AG09309 (cell line): ENCODE measurements around the gene BTD.

Source experiments
- DNase-seq: peaks from one replicate; pipeline ENCODE4 v3.0.0-alpha.2; 2010; ENCODE audit warnings: low read depth
- H3K4me3 ChIP-seq: 2 replicates; pipeline ENCODE4 v1.5.1; 2011; ENCODE audit warnings: mild to moderate bottlenecking, low read depth, low read length, moderate library complexity; ENCODE audit not compliant: control insufficient read depth
- TF ChIP-seq, protein P1 (sequence below): IDR thresholded peaks from 2 replicates; pipeline ENCODE4 v1.5.1; 2011; ENCODE audit warnings: mild to moderate bottlenecking, low read depth, low read length, inconsistent platforms; ENCODE audit not compliant: insufficient read depth, control insufficient read depth; ENCODE audit errors: missing control alignments

BTD gene

DNA sequence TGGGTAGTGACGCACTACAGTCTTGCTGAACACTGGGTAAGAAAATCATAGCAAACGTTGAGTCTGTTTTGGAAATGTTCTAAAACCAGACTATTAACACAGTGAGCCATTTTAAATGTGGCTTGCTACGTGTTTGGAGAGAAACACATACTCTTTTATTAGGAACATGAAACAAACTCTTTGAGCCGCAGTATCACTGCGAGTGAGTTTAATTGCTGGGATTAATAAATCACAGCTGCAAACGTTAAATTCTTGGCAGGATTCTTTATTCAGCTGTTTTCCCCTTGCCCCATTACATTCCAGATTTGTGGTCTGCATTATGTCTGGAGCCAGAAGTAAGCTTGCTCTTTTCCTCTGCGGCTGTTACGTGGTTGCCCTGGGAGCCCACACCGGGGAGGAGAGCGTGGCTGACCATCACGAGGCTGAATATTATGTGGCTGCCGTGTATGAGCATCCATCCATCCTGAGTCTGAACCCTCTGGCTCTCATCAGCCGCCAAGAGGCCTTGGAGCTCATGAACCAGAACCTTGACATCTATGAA lies 33.6 kb downstream of the BTD start:
- DNase-seq, result peak; percentile 73
- TF ChIP-seq, protein P1, sequence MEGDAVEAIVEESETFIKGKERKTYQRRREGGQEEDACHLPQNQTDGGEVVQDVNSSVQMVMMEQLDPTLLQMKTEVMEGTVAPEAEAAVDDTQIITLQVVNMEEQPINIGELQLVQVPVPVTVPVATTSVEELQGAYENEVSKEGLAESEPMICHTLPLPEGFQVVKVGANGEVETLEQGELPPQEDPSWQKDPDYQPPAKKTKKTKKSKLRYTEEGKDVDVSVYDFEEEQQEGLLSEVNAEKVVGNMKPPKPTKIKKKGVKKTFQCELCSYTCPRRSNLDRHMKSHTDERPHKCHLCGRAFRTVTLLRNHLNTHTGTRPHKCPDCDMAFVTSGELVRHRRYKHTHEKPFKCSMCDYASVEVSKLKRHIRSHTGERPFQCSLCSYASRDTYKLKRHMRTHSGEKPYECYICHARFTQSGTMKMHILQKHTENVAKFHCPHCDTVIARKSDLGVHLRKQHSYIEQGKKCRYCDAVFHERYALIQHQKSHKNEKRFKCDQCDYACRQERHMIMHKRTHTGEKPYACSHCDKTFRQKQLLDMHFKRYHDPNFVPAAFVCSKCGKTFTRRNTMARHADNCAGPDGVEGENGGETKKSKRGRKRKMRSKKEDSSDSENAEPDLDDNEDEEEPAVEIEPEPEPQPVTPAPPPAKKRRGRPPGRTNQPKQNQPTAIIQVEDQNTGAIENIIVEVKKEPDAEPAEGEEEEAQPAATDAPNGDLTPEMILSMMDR, result no peak
- H3K4me3 ChIP-seq, result no peak overlapping the region

DNA sequence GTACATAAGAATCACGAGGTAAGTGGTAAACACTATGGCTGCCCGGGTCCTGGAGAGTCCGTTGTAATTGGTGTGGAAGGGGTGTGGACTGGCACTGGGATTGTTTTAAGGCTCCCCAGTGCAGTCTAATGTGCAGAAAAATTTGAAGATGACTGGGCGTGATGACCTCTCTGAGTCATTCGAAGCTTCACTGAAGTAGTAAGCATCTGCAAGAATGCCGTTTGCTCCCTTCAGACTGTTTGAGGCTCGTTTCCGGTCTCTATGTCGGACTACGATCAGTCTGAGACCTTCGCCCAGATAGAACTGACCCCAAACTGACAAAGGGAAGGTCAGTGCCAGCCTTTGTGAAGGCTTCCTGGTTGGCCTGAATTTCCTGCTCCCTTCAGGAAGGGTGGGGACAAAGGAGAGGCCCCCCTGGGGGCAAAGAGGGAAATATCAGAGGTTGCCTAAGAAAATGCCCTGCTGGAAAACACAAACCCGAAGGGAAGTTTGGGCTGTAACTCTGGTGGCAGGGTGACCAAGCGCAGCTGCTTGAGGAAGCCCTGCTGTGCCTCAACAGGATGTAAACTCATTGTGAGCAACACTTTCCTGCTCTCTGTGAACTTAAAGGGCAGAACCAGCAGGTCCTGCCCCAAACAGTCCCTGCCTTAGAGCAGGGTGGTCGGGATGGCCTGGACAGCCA lies 34.6 kb downstream of the BTD start:
- H3K4me3 ChIP-seq, result peak overlapping the region; percentile 18
- DNase-seq, result peak; percentile 87
- TF ChIP-seq, protein P1, result no peak

DNA sequence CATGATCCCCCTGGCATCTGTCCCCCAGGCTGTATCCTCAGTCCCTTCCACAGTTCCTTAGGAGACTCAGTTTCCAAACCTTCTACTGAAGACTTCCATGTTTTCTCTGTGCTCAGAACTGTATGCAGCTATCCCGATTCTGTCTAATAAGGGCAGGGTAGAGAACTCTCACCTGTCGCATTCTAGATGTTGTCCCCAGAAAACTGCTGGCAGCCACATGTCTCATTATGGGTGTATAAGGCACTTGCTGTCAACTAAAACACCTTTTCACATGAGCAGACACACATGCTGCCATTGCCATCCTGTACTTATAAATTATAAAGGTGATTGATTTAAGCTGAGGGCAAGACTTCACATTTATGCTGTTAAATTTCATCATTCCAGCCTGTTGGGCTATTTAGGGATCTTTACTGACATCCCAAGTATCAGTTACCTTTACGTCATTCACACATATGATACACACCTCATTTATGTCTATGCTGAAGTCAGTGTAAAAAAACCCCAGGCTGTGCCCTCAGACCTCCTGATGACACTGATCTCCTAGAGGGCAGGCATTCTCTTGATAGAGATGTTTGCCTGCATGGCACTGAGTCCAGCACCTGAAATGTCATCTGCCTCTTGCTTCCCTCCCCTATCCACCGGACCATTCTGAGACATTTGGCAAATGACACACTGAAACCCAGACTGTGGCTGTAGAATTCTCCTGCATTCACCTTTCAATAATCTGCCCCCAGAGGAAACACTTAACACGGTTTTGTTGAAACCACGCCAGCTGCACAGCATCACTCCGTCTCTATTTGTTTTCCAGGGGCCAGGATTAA lies 35.8 kb downstream of the BTD start:
- H3K4me3 ChIP-seq, result no peak overlapping the region
- TF ChIP-seq, protein P1, result no peak
- no peak for DNase-seq

DNA sequence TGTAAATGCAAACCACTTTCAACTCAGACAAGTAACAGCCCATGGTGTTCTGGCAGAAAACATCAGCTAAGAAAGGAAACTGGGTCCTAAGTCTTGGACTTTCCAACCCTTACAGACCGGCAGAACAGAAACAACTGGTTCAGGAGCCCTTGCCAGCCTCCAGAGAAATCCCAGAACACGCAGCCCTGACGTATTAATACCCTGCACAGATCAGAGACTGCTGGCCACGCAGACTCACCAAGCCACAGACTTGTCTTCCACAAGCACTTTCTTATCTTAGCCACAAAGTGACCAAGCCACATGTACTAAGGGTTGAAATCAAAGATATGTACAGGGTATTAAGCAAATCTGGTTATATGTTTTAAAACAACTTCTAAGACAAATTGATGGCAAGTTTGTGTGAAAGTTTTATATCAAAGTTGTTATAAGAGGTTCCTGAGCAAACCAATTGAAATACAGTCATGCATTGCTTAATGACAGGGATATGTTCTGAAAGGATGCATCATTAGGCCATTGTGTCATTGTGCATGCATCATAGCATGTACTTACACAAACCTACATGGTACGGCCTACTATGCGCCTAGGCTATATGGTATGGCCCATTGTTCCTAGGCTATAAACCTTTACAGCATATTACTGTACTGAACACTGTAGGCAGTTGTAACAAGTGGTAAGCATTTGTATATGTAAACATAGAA lies 36.8 kb downstream of the BTD start:
- no peak overlapping the region for H3K4me3 ChIP-seq
- DNase-seq, result no peak
- TF ChIP-seq, protein P1, result no peak

DNA sequence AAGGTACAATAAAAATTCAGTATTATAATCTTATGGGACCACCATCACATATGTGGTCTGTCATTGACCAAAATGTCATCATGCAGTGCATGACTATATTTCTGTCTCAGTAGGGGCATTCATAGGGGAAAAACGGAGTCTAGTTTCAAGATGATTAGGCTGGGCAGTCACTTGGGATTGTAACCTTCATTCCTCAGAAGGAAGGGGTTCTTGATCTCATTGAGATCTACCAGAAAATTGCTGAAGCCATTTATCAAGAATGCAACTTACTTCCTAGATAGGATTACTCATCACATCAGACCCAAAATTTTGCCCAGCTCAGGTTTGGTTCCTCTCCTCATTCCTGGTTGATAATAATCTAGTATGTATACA lies 37.3 kb downstream of the BTD start:
- TF ChIP-seq, protein P1, result no peak
- DNase-seq, result no peak
- no peak overlapping the region for H3K4me3 ChIP-seq

DNA sequence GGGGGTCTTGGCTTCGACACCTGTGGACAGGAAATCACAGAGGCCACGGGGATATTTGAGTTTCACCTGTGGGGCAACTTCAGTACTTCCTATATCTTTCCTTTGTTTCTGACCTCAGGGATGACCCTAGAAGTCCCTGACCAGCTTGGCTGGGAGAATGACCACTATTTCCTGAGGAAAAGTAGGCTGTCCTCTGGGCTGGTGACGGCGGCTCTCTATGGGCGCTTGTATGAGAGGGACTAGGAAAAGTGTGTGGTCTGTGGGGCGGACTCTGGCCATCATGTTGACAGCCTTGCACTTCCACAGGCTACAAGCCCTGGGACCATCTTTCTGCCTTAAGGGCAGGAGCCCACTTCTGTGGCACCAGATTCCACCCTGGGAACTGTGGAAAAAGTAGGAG lies 43.7 kb downstream of the BTD start:
- no peak for DNase-seq
- H3K4me3 ChIP-seq, result no peak overlapping the region
- TF ChIP-seq, protein P1, result no peak
